Adipocyte (in vitro differentiated cells): ENCODE measurements around the gene MIGA2.

Experiments used
- DNase-seq: peaks from one replicate; pipeline ENCODE4 v3.0.0-alpha.2; 2015; ENCODE audit warnings: low read depth
- H3K27me3 ChIP-seq: replicated peaks from 2 replicates; pipeline ENCODE4 v1.7.0; 2013; ENCODE audit warnings: mild to moderate bottlenecking, low read length, moderate library complexity; ENCODE audit not compliant: control insufficient read depth, insufficient read depth
- H3K36me3 ChIP-seq: 2 replicates; pipeline ENCODE4 v1.7.0; 2013; ENCODE audit warnings: low read length, mild to moderate bottlenecking, moderate library complexity; ENCODE audit not compliant: control insufficient read depth, insufficient read depth, severe bottlenecking
- H3K4me1 ChIP-seq: 2 replicates; pipeline ENCODE4 v1.7.0; 2013; ENCODE audit warnings: mild to moderate bottlenecking, low read length, moderate library complexity; ENCODE audit not compliant: control insufficient read depth, insufficient read depth
- H3K4me3 ChIP-seq: 2 replicates; pipeline ENCODE4 v1.7.0; 2013; ENCODE audit warnings: mild to moderate bottlenecking, low read length, moderate library complexity
- H3K9ac ChIP-seq: 2 replicates; pipeline ENCODE4 v1.7.0; 2013; ENCODE audit warnings: mild to moderate bottlenecking, low read length, moderate library complexity
- H3K9me3 ChIP-seq: 2 replicates; pipeline ENCODE4 v1.7.0; 2013; ENCODE audit warnings: mild to moderate bottlenecking, low read length, moderate library complexity; ENCODE audit not compliant: control insufficient read depth

Gene MIGA2

DNA sequence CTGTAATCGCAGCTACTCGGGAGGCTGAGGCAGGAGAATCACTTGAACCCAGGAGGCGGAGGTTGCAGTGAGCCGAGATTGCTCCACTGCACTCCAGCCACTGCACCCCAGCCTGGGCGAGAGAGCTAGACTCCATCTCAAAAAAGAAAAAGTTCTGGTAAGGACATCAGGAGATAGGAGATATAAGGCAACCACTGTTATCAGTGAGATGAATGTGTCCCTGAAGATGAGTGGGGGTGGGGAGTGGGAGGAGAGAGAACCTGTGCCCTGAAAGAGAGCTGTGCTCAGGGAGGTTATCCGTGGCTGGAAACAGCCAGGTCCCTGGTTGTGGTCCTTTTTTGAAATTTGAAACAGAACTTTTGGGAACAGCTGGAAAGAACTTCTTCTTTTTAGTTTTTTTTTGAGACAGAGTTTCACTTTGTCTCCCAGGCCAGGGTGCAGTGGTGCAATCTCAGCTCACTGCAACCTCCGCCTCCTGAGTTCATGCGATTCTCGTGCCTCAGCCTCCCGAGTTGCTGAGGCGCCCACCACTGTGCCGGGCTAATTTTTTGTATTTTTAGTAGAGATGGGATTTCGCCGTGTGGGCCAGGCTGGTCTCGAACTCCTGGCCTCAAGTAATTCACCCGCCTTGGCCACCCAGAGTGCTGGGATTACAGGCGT is 77.3 kb downstream of the MIGA2 start:
- peaks cover 9% of the 10 kb centered on the region for H3K4me1 ChIP-seq
- H3K4me3 ChIP-seq, result no peak overlapping the region
- no peaks in the 10 kb centered on the region for H3K9me3 ChIP-seq
- H3K27me3 ChIP-seq, result no peaks in the 10 kb centered on the region
- no peak overlapping the region for H3K9ac ChIP-seq
- no peak for DNase-seq
- H3K36me3 ChIP-seq, result no peaks in the 10 kb centered on the region

DNA sequence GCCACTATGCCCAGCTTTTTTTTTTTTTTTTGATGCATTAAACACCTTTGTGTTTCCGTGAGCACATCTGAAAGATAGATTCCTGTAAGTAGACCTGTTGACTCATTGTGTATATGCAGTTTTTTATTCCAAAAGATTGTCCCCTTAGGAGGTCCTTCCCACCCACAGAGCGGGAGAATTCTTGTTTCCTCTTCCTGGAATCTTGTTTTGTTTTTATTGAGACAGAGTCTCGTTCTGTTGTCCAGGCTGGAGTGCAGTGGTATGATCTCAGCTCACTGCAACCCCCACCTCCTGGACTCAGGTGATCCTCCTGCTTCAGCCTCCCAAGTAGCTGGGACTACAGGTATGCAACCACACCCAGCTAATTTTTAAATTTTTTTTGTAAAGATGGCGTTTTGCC is 82.4 kb downstream of the MIGA2 start:
- no peaks in the 10 kb centered on the region for H3K9me3 ChIP-seq
- H3K36me3 ChIP-seq, result peaks cover 4% of the 10 kb centered on the region
- DNase-seq, result no peak
- no peaks in the 10 kb centered on the region for H3K27me3 ChIP-seq
- H3K9ac ChIP-seq, result no peak overlapping the region
- peaks cover 20% of the 10 kb centered on the region for H3K4me1 ChIP-seq
- no peak overlapping the region for H3K4me3 ChIP-seq

DNA sequence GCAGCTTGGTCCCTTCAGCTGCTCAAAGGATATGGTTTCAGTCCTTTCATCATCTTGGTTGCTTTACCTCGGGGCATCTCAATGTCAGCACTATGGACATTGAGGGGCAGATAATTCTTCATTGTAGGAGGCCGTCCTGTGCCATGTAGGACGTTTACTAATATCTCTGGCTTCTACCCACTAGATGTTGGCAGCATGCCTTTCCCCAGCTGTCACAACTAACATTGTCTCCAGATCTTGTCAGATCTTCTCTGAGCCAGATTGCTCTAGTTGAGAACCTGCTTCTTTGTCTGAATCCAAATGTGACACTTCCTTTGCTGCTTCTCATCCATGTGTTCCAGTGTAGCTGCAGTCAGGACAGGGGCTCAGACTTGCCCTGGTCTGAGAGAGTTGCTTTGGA is 85.1 kb downstream of the MIGA2 start:
- Histone ChIP-seq H3K4me1 (peaks cover 34% of the 10 kb centered on the region), H3K9me3 (no peaks in the 10 kb centered on the region), H3K36me3 (peaks cover 4% of the 10 kb centered on the region), H3K4me3 (no peak overlapping the region), H3K9ac (peak overlapping the region; percentile 37), H3K27me3 (no peaks in the 10 kb centered on the region)
- DNase-seq, result peak; percentile 34
